ENCODE results near the gene TULP1. TPM values are rescaled to one million over a fixed set of nuclear protein-coding genes. Genes with fewer than 3 reads are reported as not detected.

TULP1 gene
- total and polyA plus RNA-seq, 2 of the 13 experiments (the other 11 are each of a cell fraction or from before 2014, with no cell fraction given), result not detected

- no peak; the same call in 1 of the 2 replicates for TF ChIP-seq ATRX (CRISPR knock-in tag; IDR thresholded peaks at IDR 0.05; ENCODE audit: borderline replicate concordance)
- TF ChIP-seq MIER2 (CRISPR knock-in tag; IDR thresholded peaks at IDR 0.05), result peak; percentile 81
- peak; percentile 35; the same call in 1 of the 2 replicates for TF ChIP-seq SMC3 (IDR thresholded peaks at IDR 0.05; ENCODE audit: low read length)
- peak; percentile 97 for TF ChIP-seq HNF1B (CRISPR knock-in tag; IDR thresholded peaks at IDR 0.05)
- no peak for TF ChIP-seq SRSF9 (IDR thresholded peaks at IDR 0.05; ENCODE audit: borderline replicate concordance, insufficient read depth, low read depth, low read length, poor library complexity, severe bottlenecking)
- TF ChIP-seq SUZ12 (IDR thresholded peaks at IDR 0.05; ENCODE audit: low read depth, low read length), result no peak
- peak; percentile 80; the same call in 1 of the 2 replicates for TF ChIP-seq MEF2D (CRISPR knock-in tag; IDR thresholded peaks at IDR 0.05)
- TF ChIP-seq TRIM22 (IDR thresholded peaks at IDR 0.05), result no peak
- peak; percentile 88 for TF ChIP-seq ZBTB7B (CRISPR knock-in tag; IDR thresholded peaks at IDR 0.05)
- peak in 1 of 2 experiments; percentile 83; a peak in 1 of 4 replicates for TF ChIP-seq REST (IDR thresholded peaks at IDR 0.05; ENCODE audit: borderline replicate concordance in 1 of 2, low read depth in 1 of 2, low read length in 2 of 2)
- peak; percentile 91; the same call in 1 of the 2 replicates for TF ChIP-seq ZBTB42 (CRISPR knock-in tag; IDR thresholded peaks at IDR 0.05)
- TF ChIP-seq DNMT3B (CRISPR knock-in tag; conservative IDR thresholded peaks at IDR 0.05), result peak; percentile 59
- TF ChIP-seq KLF16 (CRISPR knock-in tag; IDR thresholded peaks at IDR 0.05), result peak; percentile 82 to 98
- no peak; the same call in 1 of the 2 replicates for TF ChIP-seq ZNF7 (CRISPR knock-in tag; IDR thresholded peaks at IDR 0.05)
- peak; percentile 61; the same call in 1 of the 2 replicates for TF ChIP-seq ZFP36L2 (CRISPR knock-in tag; IDR thresholded peaks at IDR 0.05)
- peak; percentile 66 for TF ChIP-seq HIC2 (CRISPR knock-in tag; IDR thresholded peaks at IDR 0.05; ENCODE audit: low read depth)
- peak; percentile 63 for TF ChIP-seq NFYB (CRISPR knock-in tag; IDR thresholded peaks at IDR 0.05)
- TF ChIP-seq ISL2 (CRISPR knock-in tag; IDR thresholded peaks at IDR 0.05), result peak; percentile 89
- 0 out of 2 replicates have a peak, but pooled peaks have one; percentile 39 for TF ChIP-seq HMG20A (CRISPR knock-in tag; IDR thresholded peaks at IDR 0.05; ENCODE audit: borderline replicate concordance)
These were observed 44.3 kb downstream of the TULP1 start, which contains the start of gene RPL10A (continued) for GRCh38 chr6:35468181-35468979.
